HG03108 (cell line): ENCODE data around the gene TRIM2.

ENCODE experiments used
- ATAC-seq: cut with Tn5 transposase; IDR thresholded peaks from one replicate; pipeline ENCODE4 v1.9.1; 2021; ENCODE audit warnings: moderate library complexity; ENCODE audit not compliant: unreplicated experiment

The TRIM2 gene

DNA sequence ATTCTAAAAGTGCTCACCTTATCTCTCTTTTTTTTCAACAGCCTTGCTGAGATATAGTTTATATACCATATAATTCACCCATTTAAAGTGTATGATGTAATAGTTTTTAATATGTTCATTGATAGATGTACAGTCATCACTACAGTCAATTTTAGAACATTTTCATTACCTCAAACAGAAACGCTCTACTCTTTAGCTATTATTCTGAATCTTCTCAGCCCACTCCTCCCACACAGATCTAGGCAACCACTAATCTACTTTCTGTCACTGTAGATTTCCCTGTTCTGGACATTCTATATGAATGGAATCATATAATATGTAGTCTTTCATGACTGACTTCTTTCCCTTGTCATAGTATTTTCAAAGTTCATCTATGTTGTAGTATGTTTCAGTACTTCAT lies 162.8 kb downstream of the TRIM2 start:
- ATAC-seq, result no peak

DNA sequence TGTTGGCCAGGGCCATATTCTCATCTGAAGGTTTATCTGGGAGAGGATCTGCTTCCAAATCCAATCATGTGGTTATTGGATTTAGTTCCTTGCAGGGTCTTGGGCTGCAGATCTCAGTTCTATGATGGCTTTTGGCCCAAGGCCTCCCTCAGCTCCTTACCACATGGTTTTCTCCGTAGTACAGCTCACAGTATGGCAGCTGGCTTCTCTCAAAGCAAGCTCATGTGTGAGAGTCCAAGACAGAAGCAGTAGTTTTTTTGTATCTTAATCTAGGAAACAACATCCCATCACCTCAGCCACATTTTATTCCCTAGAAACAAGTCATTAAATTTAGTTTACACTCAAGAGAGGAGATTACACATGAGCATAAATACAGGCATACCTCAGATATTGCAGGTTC lies 164.8 kb downstream of the TRIM2 start:
- no peak for ATAC-seq

DNA sequence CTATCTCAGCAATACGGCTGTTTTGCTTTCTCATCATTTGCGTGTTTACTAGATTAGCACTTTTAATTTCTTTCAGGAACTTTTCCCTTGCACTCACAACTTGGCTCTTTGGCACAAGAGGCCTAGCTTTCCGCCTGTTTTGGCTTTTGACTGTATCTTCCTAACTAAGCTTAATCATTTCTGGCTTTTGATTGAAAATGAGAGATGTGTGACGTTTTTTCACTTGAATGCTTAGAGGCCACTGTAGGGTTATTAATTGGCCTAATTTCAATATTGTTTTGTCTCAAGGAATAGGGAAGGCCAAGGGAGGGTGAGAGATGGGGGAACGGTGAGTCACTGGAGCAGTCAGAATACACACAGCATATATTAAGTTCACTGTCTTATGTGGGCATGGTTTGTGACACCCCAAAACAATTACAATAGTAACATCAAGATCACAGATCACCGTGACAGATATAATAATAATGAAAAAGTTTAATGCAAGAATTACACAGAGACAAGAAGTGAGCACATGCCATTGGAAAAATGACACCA lies 167.5 kb downstream of the TRIM2 start:
- no peak for ATAC-seq

DNA sequence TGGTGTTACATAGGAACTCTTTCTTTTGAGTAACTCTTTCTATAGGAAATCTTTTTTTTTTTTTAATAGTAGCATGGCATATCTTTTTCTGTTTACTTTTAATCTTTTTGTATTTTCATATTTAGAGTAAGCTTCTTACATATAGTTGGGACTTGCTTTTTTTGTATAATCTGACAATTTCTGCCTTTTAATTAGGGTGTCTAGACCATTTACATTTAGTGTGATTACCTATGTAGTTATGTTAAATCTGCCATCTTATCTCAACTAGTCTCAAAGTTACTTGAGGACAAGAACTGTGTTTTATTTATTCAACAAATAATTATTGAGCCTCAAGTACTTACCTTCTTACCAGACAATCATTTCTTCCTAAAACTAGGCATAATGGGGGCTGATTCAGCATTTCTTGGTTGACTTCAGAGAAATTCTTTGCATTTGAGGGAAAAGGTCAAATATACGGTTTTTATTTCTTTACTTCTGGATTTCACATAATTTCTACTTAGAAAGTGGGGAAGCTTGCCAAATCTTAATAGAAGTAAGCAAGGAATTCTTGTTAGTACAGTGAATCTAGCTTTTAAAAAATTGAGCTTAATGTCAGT lies 168.8 kb downstream of the TRIM2 start:
- ATAC-seq, result no peak

DNA sequence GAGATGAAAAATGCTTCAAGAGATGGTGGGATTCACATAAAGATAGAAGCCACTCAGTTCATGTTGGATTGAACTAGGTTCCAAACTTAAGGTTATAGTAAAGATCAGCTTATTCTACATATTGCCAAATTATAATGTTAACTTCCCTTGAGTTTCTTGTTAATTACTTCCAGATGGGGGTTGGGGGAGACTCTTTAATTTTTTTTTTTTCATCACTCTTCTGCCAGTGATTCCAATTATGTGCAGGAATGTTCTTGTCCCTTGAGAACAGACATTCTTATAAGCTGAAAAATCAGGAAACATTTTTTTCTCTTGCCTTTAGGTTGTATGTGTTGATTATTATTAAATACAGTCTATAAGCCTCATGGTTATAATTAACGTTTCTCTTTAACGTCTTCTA lies 170.2 kb downstream of the TRIM2 start:
- ATAC-seq, result no peak

DNA sequence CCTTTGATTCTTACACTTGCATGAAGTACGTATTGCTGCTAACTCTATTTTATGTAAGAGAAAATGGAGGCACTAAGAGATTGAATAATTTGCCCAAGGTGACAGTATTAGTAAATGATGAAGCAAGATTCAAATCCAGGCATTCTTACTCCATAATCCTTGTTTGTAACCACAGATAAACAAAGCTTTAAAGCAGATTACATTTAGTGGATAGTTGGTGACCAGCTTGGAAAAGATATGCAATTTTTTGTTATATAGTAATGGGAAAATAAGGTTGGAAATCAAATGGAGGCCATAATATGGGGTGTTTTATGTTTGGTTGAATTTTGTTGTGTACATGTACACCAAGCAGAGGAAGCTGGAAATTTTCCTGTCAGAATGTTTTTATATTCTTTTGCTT lies 171.1 kb downstream of the TRIM2 start:
- no peak for ATAC-seq

DNA sequence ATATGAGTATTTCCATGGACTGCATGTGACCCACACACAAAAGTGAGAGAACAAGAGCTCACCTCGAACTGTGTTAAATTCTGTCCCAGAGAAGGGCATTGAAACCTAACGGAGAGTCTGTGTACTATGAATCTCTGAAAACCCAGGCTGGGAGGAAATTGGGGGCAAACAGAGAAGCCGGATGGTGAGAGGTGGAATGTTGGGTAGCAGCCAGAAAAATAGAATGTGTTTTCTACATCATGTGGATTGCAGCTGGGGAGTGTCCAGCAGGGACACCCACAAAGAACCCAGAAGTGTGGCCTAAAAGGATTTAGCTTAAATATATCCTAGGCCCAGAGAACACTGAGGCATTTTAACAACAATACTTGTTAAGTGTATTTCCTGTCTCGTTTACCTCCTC lies 178.9 kb downstream of the TRIM2 start:
- no peak for ATAC-seq

DNA sequence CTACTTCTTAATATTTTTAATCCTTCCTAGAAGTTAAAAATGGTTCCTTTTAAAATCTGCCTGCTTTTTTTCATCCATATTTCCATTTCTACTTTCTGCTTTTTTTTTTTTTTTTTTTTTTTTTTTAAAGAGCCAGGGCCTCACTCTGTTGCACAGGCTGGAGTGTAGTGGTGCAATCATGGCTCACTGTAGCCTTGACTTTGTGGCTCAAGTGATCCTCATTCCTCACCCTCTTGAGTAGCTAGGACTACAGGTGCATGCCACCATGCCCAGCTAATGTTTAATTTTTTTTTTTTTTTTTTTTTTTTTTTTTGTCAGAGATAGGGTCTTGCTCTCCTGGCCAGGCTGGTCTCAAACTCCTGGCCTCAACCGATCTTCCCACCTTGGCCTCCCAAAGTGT lies 179.9 kb downstream of the TRIM2 start:
- ATAC-seq, result no peak

DNA sequence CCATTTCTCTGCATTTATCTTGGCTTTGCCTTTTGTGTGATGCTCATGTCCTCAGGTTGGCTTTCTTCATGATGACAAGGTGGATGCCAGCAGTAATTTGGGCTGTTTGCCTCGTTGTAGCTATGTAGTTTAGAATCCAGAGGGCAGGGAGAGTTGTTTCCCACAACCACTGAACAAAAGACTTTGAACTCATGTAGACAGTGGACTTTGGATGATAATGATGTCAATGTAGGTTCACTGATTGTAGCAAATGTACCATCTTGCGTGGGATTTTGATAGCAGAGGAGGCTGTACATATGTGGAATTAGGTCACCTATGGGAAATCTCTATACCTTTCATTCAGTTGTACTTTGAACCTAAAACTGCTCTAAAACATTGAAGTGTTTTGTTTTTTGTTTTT lies 181.5 kb downstream of the TRIM2 start:
- ATAC-seq, result no peak

DNA sequence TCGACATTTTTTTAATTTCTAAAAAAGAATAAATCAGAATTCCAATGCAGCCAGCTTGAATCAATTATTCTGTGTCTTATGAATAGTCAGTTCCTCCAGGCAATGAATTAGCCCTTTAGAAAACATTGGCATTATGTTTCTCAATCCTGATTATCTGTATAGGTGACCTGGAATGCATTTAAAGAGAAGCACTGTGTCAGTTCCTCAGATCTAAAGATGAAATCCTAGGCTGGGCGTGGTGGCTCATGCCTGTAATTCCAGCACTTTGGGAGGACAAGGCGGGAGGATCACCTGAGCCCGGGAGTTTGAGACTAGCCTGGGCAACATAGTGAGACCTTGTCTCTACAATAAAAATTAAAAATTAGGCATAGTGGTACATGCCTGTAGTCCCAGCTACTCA lies 183.7 kb downstream of the TRIM2 start:
- no peak for ATAC-seq
